ENCODE measurements around the gene NKD1. TPM values are rescaled to one million over a fixed set of nuclear protein-coding genes. Genes with fewer than 3 reads are reported as not detected.
"Not testable (repeated sequence)": the region's sequence is repeated elsewhere in the genome, so short reads cannot be mapped to it uniquely, and the experiment has no call there.

NKD1 gene
- total RNA-seq, 2 donors from 2014 or later = 1.1 to 3.0 TPM

- Histone ChIP-seq H3K4me1 (no peaks in the 10 kb centered on the region), H3K4me3 (no peak overlapping the region), H3K27me3 (no peaks in the 10 kb centered on the region), H3K9me3 (no peaks in the 10 kb centered on the region), H3K27ac (no peak overlapping the region), H3K36me3 (no peaks in the 10 kb centered on the region)
- peak; percentile 13 for DNase-seq (ENCODE audit: low spot score)
- TF ChIP-seq CTCF (IDR thresholded peaks at IDR 0.05) = no peak
Measured at GRCh38 chr16:50501986-50502615, 46.1 kb upstream of the NKD1 start.

- H3K36me3 ChIP-seq = no peaks in the 10 kb centered on the region
- no peak overlapping the region for H3K4me3 ChIP-seq
- no peaks in the 10 kb centered on the region for H3K4me1 ChIP-seq
- DNase-seq (ENCODE audit: low spot score) = peak; percentile 50
- no peak for TF ChIP-seq CTCF (IDR thresholded peaks at IDR 0.05)
- H3K27me3 ChIP-seq = no peaks in the 10 kb centered on the region
- H3K27ac ChIP-seq = no peak overlapping the region
- H3K9me3 ChIP-seq = no peaks in the 10 kb centered on the region
Measured at GRCh38 chr16:50502616-50503011, 45.6 kb upstream of the NKD1 start.

GRCh38 chr16:50503868-50504531, 44.2 kb upstream of the NKD1 start:
- not testable (repeated sequence) for H3K27me3 ChIP-seq, H3K4me1 ChIP-seq, H3K27ac ChIP-seq, H3K4me3 ChIP-seq, H3K36me3 ChIP-seq, H3K9me3 ChIP-seq
- peak; percentile 34 for DNase-seq (ENCODE audit: low spot score)

GRCh38 chr16:50505115-50505514, 43.1 kb upstream of the NKD1 start:
- H3K4me1 ChIP-seq = no peaks in the 10 kb centered on the region
- peak; percentile 18 for DNase-seq (ENCODE audit: low spot score)
- H3K36me3 ChIP-seq = no peaks in the 10 kb centered on the region
- no peak overlapping the region for H3K4me3 ChIP-seq
- no peak for TF ChIP-seq CTCF (IDR thresholded peaks at IDR 0.05)
- H3K27ac ChIP-seq = no peak overlapping the region
- H3K27me3 ChIP-seq = no peaks in the 10 kb centered on the region
- no peaks in the 10 kb centered on the region for H3K9me3 ChIP-seq

GRCh38 chr16:50505714-50506542, 42.3 kb upstream of the NKD1 start:
- no peaks in the 10 kb centered on the region for H3K27me3 ChIP-seq
- no peaks in the 10 kb centered on the region for H3K9me3 ChIP-seq
- DNase-seq (ENCODE audit: low spot score) = peak; percentile 23

More at GRCh38 chr16:50505714-50506542, 42.3 kb upstream of the NKD1 start:
- Histone ChIP-seq H3K36me3 (no peaks in the 10 kb centered on the region), H3K4me1 (no peaks in the 10 kb centered on the region), H3K4me3 (no peak overlapping the region), H3K27ac (no peak overlapping the region)
- TF ChIP-seq CTCF (IDR thresholded peaks at IDR 0.05) = no peak

Measured in right atrium auricular region (tissue), 2 donors.